Nephron progenitor cell (in vitro differentiated cells): ENCODE measurements around the gene GMDS.

Experiments
- DNase-seq: peaks from one replicate; pipeline ENCODE4 v3.0.0; 2021
- H3K27ac Mint-ChIP-seq: 2 replicates; pipeline ENCODE4 v1.8.0; 2021; ENCODE audit warnings: mild to moderate bottlenecking, moderate library complexity, mixed read lengths
- H3K27me3 Mint-ChIP-seq: 2 replicates; pipeline ENCODE4 v1.8.0; 2021; ENCODE audit warnings: mild to moderate bottlenecking, low read depth, mixed read lengths; ENCODE audit not compliant: poor library complexity
- H3K36me3 Mint-ChIP-seq: 2 replicates; pipeline ENCODE4 v1.8.0; 2021; ENCODE audit warnings: low read depth, mixed read lengths
- H3K4me1 Mint-ChIP-seq: 2 replicates; pipeline ENCODE4 v1.8.0; 2021; ENCODE audit warnings: mixed read lengths
- H3K4me3 Mint-ChIP-seq: 2 replicates; pipeline ENCODE4 v1.8.0; 2021; ENCODE audit warnings: mild to moderate bottlenecking, moderate library complexity, mixed read lengths
- H3K9me3 Mint-ChIP-seq: 2 replicates; pipeline ENCODE4 v1.8.0; 2021; ENCODE audit warnings: mild to moderate bottlenecking, moderate library complexity, mixed read lengths
- CTCF ChIP-seq: fragments of 200-600 bp; sonication (generic); IDR thresholded peaks from 2 replicates; pipeline ENCODE4 v1.5.0; 2021; ENCODE audit warnings: antibody characterized with exemption

GMDS gene

GRCh38 chr6:1834646-1835516 lies 410.5 kb downstream of the GMDS start:
- Mint-ChIP-seq H3K9me3 (peaks cover 9% of the 10 kb centered on the region), H3K27me3 (peaks cover 12% of the 10 kb centered on the region), H3K4me3 (peak overlapping the region; percentile 42), H3K36me3 (peaks cover 5% of the 10 kb centered on the region), H3K27ac (peak overlapping the region; percentile 70), H3K4me1 (peaks cover 48% of the 10 kb centered on the region)
- TF ChIP-seq CTCF = no peak
- DNase-seq = no peak

DNA sequence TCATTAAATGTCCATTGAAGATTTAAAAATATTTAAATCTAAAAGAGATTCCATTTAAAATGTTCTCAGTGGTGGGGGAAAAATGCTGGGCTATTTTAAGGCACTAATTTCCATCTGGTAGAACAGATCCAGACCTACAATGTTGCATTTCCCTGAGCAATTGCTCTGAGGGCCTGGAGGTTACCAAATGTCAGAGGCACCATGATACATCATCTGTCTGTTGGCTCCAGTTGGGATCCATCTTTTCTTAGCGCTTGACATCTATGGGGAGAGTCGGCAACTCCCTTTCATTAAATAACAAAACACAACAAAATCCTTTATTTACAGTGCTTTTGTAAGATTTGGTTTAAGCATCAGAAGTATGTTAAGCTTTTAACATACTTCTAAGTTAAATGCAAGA lies 411.2 kb downstream of the GMDS start:
- peaks cover 12% of the 10 kb centered on the region for H3K27me3 Mint-ChIP-seq
- H3K27ac Mint-ChIP-seq = peak overlapping the region; percentile 89
- H3K4me3 Mint-ChIP-seq = peak overlapping the region; percentile 50
- no peak for DNase-seq
- TF ChIP-seq CTCF = no peak
- peaks cover 48% of the 10 kb centered on the region for H3K4me1 Mint-ChIP-seq
- peaks cover 16% of the 10 kb centered on the region for H3K9me3 Mint-ChIP-seq
- H3K36me3 Mint-ChIP-seq = peaks cover 5% of the 10 kb centered on the region

DNA sequence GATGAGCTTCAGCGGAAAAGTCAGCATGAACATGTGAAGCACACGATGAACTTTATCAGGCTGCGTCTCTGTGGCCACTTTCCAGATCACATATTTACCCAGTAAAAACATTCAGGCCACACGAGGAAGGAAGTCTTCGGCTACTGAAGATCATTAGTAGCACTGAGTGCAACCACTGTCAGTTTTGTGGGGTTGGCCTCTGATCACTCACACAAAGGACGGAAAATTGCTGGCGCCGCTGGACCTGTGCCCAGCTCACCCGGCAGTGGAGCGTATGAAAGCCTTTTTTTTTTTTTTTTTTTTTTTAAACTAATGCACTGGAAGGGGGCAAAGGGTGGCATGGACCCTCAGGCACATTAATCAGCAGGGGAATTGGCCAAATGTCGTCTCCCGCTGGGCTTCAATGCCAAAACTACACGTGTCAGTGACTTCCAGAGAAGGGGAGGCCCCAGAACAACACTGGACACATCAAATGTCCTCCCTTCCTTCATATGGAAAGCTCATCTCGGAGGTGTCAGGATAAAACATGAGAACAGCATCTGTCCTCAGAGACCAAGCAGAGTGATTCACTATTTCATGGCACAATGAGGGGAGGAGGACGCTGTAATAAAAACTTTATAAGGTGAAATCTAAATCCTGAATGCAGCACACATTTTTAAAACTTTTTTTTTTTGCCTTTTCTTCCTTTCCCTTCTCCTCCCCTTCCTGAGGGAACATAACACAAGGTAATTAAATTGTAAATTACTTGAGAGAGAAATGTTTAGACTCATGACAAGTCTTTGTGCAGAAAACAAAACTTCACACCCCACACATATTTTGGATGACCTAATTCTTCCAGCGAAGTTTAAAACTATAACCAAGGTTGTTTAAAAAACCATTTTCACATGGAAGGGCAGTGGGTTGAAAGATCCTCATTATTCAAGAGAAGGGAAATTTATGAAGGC lies 412.3 kb downstream of the GMDS start:
- Mint-ChIP-seq H3K9me3 (peaks cover 27% of the 10 kb centered on the region), H3K36me3 (peaks cover 16% of the 10 kb centered on the region), H3K27ac (peak overlapping the region; percentile 98), H3K27me3 (peaks cover 12% of the 10 kb centered on the region), H3K4me1 (peaks cover 48% of the 10 kb centered on the region), H3K4me3 (peak overlapping the region; percentile 48)
- TF ChIP-seq CTCF = no peak
- peak; percentile 42 for DNase-seq

DNA sequence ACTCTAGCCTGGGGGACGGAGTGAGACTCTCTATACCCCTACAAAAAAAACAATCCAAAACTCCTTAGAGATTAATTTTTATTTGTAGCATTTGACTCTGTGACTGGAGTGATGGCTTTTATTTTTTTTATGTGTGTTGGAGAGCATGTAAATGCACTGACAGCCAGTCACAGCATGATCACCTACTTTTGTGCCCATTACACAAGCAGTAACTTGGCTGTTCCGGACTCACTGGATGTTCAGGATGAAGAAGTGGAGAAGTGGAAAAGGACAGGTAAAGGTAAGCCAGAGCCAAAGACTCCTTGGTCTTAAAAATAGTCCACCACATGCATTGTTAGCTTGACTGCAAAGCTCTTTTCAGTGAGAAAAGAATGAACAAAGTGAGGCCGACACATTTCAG lies 413.0 kb downstream of the GMDS start:
- peaks cover 34% of the 10 kb centered on the region for H3K9me3 Mint-ChIP-seq
- TF ChIP-seq CTCF = no peak
- DNase-seq = no peak
- peaks cover 48% of the 10 kb centered on the region for H3K4me1 Mint-ChIP-seq
- peaks cover 12% of the 10 kb centered on the region for H3K27me3 Mint-ChIP-seq
- H3K36me3 Mint-ChIP-seq = peaks cover 23% of the 10 kb centered on the region
- peak overlapping the region; percentile 98 for H3K27ac Mint-ChIP-seq
- no peak overlapping the region for H3K4me3 Mint-ChIP-seq

DNA sequence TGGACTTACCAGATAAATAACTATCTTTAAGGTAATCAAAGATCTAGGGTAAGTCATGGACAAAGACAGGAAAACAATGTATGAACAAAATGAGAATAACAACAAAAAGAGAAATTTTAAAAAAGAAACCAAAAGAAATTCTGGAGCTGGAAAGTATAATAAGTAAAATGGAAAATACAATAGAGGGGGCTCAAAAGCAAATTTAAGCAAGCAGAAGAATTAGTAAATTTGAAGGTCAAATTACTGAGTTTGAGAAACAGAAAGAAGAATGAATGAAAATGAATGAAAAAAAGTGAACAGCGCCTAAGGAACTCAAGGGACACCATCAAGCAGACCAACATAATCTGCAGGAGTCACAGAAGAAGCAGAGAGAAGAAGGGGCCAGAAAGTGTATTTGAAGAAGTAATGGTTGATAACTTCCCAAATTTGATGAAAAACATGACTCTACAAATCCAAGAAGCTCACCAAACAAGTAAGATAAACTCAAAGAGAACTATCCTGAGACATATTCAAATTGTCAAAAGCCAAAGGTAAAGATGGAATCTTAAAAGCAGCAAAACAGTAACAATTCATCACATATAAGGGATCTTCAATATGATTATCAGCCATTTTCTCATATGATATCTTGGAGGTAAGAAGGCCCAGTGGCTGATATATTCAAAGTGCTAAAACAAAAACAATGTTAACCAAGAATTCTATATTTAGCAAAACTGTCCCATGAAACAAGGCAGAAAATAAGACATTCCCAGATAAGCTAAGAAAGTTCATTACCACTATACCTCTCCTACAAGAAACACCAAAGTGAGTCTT lies 417.2 kb downstream of the GMDS start:
- no peak overlapping the region for H3K4me3 Mint-ChIP-seq

More for the DNA sequence above, 417.2 kb downstream of the GMDS start:
- Mint-ChIP-seq H3K27me3 (peaks cover 10% of the 10 kb centered on the region), H3K36me3 (peaks cover 34% of the 10 kb centered on the region), H3K27ac (no peak overlapping the region), H3K9me3 (peaks cover 56% of the 10 kb centered on the region), H3K4me1 (peaks cover 37% of the 10 kb centered on the region)
- no peak for TF ChIP-seq CTCF
- DNase-seq = no peak
